Smooth muscle cell of the brain vasculature (primary cell): ENCODE measurements around the gene TWSG1.
"Not testable (repeated sequence)": the region's sequence is repeated elsewhere in the genome, so short reads cannot be mapped to it uniquely, and the experiment has no call there.

ENCODE experiments used
- DNase-seq: peaks from one replicate; pipeline ENCODE4 v3.0.0-alpha.2; 2012; ENCODE audit warnings: low read depth, low spot score

Gene TWSG1

DNA sequence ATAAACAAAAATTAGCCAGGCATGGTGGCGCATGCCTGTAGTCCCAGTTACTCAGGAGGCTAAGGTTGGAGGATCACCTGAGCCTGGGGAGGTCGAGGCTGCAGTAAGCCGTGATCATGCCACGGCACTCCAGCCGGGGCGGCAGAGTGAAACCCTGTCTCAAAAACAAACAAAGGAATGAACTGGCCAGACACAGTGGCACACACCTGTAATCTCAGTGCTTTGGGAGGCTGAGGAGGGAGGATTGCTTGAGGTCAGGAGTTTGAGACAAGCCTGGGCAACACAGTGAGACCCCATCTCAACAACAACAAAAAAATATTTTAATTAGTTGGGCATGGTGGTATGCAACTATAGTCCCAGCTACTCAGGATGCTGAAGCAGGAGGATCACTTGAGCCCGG, 116.3 kb downstream of the TWSG1 start:
- DNase-seq = not testable (repeated sequence)
